GM19372 (cell line): ENCODE data around the gene HEATR5B.

Source experiments
- ATAC-seq: cut with Tn5 transposase; IDR thresholded peaks from one replicate; pipeline ENCODE4 v1.9.1; 2021; ENCODE audit warnings: mild to moderate bottlenecking, low read depth, moderate library complexity; ENCODE audit not compliant: unreplicated experiment

The HEATR5B gene

DNA sequence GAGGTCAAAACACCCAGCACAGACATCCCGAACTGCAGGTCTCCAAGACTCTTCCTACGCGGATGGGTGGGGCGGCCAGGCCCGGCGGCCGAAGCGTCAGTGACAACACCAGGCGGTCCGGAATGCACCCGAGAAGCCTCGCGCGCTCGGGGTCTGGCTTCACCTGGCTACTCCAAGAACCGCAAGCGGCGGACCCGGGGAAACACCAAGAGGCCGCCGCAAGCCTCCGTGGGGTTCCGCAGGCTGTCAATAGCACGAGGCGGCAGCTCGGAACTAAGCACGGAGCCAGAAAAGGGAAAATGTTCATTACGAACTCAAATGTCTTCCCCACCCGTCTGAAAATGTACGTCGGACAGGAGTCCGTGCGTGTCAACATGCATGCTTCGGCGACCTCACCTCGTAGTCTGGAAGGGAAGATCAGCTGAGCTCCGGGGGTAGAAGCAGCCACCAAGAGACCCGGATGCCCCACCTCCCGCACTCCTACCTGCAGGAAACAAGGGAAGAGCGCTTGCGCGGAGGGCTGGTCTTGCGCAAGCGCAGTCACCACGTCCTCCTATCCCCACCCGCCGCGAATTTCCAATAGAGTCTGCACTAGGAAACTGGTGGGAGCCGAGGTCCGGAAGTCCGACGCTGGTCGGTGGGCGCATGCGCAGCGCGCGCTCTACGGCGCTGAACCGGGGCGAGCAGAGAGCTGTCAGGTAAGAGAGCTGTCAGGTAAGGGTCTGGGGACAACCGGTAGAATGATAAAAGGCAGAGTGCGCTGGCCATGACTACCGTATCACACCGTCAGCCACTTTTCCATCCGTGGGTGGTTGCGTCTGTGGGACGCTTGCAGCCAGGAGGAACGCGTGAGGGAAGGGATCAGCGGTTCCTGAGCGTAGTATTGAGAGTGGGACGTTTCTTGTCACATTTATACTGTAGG, at the start of gene HEATR5B, which contains the start of gene GPATCH11:
Gene HEATR5B, minus strand, starts transcription at position 500 of the 922 bp plus-strand sequence. CDS start 958 bp downstream, outside the sequence.
Gene GPATCH11, plus strand, starts transcription at position 646 of the 922 bp plus-strand sequence. CDS start 3,864 bp downstream, outside the sequence.
- ATAC-seq: peak; percentile 74

DNA sequence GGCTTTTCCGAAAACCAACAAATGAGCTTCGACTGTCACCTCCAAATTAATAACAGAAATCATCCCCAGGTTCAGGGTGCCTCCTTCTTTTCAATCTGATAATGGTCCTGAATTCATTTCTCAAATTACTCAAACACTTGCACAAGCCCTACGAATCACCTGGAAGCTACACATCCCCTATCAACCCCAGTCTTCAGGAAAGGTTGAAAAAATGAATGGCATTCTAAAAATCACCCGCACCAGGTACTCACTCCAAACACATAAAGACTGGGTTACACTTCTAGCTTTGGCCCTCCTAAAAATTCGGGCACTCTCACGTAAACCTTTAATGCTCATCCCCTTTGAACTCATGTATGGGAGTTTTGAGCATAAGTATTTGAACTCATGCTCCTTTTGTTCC, 48.7 kb upstream of the HEATR5B start:
- ATAC-seq: no peak

DNA sequence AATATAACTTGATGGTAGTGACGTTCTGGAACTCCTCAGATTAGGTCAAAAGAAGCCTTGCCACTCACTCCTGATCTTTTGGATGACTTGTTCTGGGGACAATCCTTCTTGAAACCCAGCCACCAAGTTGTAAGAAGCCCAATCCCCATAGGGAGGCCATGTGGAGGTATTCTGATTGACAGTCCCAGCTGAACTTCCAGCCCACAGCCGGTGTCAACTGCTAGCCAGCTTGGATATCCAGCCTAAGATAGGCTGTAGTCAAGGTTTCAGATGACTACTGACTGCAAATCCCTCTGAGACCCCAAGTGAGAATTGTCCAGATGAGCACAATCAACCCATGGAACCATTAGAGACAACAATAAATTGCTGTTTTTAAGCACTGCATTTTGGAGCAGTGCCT, 41.2 kb upstream of the HEATR5B start:
- no peak for ATAC-seq

DNA sequence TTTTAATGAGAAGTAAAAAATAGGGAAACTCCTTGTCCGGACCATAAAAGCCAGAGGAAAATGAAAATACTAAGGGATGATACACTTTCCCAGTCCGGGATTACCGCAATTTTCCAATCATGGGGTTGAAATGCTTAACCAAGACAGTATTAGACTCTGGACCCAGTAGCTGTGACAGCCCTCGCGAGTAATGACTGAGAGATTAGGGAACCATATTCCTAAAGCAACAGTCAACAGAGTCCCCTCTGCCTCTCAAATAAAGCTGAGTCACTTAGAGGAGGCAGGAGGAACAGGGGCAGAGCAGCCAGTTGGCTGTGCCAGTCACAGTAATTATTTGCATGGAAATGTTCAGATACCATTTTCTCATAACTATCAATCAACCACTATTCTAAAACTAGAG, 35.0 kb upstream of the HEATR5B start:
- ATAC-seq: no peak

DNA sequence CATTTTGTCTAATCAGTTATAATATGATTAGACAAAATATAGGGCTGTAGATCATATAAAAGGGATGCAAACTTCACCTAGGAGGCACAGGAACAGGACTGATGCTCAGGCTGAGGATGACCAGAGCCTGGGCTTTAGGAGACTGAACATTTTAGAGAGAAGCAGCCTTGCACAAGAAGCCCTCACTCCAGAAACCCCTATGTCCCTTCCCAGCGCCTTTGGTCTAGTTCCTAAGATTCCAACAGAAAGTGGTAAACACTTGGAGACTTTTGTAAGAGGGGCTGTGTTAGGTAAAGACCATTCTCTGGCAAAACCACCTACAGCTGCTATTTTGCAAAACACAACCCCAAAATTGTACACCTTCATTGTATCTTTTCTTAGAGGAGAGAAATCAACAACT, 33.4 kb upstream of the HEATR5B start:
- ATAC-seq: no peak

DNA sequence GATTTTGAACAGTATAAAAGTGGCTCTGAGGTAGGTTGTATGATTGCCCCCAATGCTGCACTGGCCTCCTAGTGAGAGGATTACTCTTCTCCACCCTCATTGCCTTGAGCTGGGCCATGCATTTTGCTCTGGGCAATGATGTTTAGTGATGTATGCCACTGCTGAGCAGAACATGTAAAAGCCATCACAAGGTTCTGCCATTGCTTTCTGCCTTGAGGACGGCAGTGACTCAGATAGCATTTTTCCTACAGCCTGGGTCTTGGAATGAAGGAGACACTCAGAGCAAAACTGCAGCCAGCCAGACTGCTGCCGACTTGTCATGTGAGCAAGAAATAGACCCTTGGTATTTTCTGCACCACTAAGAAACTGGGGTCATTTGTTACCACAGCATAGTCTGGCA, 27.8 kb upstream of the HEATR5B start:
- no peak for ATAC-seq

DNA sequence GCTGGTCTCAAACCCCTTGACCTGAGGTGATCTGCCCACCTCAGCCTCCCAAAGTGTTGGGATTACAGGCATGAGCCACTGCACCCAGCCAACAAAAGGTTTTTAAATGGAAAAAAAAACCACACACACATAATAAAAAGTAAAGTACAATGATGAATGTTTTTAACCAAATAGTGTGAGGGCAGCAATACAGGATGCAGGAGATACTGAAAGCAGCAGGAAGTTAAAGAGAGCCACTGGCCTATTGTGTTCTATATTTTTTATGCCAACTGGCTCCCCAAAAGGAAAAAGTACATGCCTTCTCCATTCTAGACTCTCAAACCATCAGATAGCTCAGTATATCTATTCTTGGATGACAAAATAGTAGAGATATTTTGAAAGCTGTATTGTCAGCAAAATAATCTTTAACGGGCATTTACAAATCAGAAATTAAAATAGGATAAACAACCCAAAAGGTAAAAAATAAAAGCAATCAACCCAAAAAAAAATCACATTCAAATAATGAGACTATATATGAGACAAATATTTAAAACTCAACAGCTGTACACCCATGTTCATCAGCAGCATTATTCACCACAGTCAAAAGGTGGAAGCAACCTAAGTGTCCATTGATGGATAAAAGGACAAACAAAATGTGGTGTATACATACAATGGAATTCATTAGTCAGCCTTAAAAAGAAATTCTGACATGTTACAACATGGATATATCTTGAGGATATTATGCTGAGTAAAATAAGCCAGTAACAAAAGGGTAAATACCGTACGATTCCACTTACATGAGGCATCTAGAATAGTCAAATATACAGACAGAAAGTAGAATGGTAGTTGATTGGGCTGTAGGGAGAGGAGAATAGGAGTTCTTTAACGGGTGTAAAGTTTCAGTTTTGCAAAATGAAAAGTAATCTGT, 26.4 kb upstream of the HEATR5B start:
- no peak for ATAC-seq

DNA sequence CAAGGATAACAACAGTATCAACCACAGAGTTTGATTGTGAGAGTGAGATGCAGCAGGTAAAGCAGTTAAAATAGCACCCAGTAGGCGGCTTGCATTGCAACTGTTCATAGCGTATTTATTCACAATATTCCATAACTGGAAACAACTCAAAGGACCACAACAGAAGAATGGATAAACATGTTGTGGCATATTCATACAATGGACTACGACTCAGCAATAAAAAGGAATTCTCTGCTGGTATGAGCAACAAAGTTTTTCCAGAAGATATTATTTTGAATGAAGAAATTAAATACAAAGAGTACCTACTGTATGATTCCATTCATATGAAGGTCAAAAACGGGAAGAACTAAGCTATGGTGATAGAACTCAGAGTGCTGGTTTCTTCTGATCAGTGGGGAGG, 25.4 kb upstream of the HEATR5B start:
- ATAC-seq: no peak

DNA sequence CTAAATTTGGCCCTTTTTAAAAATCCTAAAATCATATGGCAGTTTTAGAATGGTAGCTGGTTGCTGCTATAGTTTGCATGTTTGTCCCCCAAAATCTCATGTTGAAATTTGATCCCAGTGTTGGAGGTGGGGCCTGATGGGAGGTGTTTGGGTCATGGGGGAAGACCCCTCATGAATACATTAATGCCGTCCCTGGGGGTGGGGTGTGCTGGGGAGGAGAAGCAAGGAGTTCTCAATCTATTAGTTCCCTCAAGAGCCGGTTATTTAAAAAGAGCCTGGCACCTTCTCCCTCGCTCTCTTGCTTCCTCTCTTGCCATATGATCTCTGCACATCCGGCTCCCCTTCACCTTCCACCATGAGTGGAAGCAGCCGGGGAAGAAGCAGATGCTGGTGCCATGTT, 21.0 kb upstream of the HEATR5B start:
- ATAC-seq: no peak

DNA sequence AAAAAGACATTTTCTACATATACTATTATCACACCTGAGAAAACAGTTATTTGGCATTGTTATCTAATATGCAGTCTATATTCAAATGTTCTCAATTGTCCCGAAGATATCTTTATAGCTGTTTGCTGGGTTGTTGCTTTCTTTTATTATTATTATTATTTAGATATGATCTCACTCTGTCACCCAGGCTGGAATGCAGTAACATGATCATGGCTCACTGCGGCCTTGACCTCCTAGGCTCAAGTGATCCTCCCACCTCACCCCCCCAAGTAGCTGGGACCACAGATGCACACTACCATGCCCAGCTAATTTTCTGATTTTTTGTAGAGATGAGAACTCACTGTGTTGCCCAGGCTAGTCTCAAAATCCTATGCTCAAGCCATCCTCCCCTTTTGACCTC, 20.0 kb upstream of the HEATR5B start:
- ATAC-seq: no peak

DNA sequence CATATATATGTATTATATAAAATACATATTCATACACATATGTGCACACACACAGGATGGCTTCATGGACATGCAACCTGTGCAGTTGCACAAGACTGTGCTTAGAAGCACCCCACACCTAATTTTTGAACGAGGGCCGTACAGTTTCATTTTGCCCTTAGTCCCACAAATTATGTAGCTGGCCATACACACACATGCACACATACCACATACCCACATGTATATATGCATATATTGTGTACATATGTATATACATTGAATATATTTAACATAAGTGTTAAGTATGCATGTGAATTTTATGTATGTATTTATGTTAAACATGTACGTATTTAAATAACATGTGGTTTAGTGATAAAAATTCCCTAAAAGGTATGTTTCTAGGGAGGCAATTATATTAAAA, 18.4 kb upstream of the HEATR5B start:
- ATAC-seq: no peak

DNA sequence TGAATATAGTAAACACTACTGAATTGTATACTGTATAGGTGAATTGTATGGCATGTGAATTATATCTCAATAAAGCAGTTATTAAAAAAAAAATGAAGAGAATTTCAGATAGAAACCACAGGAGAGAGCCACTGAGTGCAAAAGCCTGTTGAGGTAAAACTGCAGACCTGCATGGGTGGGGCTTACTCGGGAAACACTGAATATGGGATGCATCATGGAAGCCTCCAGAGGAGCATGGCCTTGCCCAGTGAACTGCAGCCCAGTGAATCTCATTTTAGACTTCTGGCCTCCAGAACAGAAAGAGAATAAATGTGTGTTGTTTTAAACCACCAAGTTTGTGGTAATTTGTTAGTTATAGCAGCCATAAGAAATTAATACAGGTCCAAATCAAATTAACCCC, 15.9 kb upstream of the HEATR5B start:
- no peak for ATAC-seq

DNA sequence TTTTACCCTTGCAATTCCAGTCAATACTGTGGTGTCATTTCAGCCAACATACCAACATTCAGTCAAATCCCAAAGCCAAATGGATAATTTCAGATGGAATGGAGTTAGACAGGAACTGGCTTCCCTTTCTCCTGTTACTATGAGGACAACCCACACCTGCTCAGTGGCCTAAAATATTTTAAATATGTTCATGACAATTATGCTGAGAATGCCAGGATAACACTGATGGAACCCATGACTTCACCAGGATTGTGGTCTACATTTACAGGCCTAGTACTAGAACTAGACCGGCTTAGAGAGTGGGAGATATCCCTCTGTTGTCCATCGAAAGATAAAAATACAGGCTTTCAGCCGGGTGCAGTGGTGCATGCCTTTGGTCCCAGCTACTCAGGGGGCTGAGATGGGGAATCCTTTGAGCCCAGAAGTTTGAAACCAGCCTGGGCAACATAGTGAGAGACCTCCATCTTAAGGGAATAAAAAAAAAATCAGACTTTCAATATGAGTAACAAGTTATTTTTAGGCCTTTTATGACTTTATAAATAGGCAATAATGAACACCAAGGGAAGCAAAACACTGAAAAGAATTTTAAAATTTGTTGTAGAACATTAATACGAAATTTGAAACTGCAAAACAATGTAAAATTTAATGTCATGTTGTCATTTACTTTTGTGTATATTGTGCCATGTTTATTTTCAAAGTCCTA, 14.4 kb upstream of the HEATR5B start:
- no peak for ATAC-seq

DNA sequence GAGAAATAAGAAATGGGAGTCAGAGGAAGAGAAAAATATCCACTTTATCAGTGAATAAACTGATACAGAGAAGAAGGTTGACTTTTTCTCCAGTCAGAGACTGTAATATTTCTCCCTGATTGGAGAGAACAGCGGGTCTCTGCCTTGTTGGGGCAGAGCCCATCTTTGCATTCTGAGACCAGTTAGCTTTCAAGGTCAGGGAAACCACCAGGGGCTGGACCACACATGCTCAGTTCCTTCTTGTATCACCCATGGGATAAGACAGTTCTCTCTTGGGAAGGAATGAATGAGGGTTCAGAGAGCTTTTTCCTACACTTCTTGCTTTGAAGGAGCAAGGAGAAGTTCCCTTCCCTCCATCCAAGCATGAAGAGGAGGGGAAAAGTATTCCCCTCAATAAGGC, 12.4 kb upstream of the HEATR5B start:
- no peak for ATAC-seq

DNA sequence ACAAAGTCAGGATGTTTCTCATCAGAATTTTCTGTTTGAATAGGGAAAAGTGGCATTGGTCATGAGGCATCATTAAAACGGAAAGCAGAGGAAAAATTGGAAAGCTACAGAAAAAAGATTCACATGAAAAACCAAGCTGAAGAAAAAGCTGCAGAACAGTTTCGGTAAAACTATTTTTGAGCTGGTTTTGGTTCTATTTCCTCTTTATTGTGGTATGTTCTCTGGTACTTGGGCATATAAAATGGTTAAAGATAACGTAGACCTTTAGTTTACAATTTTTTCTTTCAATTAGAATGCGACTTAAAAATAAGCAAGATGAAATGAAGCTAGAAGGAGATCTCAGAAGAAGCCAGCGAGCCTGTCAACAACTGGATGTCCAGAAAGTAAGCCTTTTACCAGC, 7.7 kb upstream of the HEATR5B start:
- ATAC-seq: peak; percentile 52

DNA sequence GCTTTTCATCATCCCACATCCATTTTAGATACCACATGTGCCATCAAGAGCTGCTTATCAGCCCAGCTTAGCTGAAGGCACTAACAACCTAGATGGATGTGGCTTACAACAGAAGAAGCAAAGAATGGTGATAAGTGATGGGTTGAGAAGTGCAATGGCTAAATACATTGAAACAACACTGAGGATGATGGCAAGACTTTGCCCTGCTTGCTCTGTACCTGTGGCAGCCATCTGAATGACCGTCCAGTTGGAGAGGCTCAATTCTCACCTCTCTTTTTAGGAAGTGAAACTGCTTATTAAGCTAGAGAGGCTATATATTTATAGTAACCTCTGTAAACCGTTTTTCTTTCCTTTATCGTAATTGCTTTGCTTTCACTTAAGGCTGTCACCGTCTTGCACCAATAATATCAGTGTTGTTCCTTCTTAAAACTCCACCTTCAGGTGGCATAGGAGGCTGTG, 5.9 kb upstream of the HEATR5B start:
- ATAC-seq: peak; percentile 88

DNA sequence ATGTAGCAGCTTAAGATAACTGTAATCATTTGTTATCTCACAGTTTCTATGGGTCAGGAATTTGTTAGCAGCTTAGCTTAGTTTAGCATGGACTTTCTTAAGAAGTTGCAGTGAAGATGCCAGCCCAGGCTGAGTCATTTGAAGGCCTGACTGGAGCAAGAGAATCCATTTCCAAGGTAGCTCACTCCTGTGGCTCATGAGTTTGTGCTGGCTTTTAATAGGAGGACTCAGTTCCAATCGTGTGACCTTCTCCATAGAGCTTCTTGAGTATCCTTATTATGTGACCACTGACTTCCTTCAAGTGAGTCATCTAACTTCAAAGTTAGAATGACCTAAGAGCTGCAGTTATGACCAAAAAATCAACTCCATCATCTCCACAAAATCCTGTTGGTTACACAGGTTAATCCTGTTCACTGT, 1.6 kb upstream of the HEATR5B start:
- no peak for ATAC-seq

DNA sequence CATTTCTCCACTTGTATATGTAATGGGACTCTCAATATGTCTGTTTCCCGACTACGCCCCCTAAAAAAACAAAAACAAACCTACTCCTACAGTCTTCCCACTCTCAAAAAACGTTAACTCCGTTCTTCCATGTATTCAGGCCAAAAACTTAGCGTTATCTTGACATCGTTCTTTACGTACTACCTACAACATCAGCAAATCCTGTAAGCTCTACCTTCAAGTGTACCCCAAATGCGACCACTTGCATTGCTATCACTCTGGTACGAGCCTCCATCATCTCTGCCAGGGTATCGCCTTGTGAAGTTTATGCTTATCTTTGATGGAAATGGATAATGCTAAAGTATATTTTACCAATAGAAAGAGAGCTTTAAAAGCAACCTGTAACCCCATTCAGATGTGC, 625 bp upstream of the HEATR5B start:
- ATAC-seq: no peak

DNA sequence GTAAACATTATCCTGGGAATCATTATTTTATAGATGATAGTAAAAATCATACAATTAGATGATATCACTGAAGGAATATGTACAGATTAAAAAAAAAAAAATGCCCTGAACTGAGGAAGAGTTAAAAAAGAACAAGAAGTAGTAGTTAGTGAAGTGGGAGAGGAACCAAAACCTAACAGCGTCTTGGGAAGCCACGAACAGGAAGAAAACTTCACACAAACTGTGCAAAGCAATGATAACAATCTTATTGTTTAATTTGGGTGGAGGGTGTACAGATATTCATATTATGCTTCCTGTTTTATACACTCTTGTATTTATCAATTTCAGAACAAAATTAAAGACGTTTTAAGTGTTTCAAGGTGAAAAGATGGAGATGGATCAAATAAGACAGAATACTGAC, 3.5 kb downstream of the HEATR5B start:
- no peak for ATAC-seq

DNA sequence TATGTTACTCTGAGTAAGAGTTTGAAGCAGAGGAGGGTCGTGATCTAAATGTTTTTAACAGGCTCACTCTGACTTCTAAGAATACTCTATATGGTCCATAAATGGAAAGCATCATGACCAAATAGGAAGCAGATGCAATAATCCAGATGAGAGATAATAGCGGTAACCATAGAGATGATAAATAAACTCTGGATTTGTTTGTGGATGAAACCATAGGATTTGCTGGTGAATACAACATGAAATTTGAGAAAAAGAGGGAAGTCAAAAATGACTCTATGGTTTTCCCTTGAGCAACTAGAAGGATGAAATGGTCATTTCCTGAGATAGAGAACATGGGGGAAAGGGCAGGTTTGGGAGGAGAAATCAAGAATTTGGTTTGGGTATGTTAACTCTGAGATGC, 3.9 kb downstream of the HEATR5B start:
- ATAC-seq: no peak

DNA sequence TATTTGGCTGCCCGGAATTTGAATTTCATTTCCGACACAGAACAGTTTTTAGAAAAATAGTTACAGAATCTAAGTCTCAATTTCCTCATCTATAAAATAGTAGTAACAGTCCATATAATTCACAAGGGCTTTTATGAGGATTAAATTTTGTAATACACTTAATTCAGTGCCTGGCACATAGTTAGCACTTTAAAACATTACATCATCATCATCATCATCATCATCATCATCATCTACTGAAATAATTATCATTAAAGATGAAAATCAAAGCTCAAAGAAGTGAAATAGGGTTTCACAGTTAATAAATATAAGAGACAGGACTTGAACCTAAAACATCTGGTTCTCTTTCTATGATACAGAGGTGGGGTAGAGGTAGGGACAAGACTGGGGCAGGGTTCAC, 13.2 kb downstream of the HEATR5B start:
- ATAC-seq: no peak
